ENCODE results near the gene OGN. TPM values are rescaled to one million over a fixed set of nuclear protein-coding genes. Genes with fewer than 3 reads are reported as not detected.

The OGN gene
- total and polyA plus RNA-seq, 2 of the 4 experiments (the other 2 are of a cell fraction) = under 0.01 to 0.10 TPM

GRCh38 chr9:92350740-92351133 lies 53.6 kb downstream of the OGN start:
- Histone ChIP-seq H2AK9ac (replicated peaks; ENCODE audit: low read depth, low read length, poor library complexity) (no peak overlapping the region), H3K9me1 (ENCODE audit: insufficient read depth, low read length) (no peaks in the 10 kb centered on the region), H2BK20ac (ENCODE audit: low read depth, low read length) (0 out of 2 replicates have a peak overlapping the region, but pooled peaks have one; percentile 26), H2BK120ac (ENCODE audit: low read depth, low read length) (no peak overlapping the region), H3K23ac (ENCODE audit: low read depth, low read length) (no peak overlapping the region), H4K8ac (ENCODE audit: low read depth in 2 of 2, low read length in 2 of 2) (peak overlapping the region in 1 of 2 experiments; percentile 37; a peak in 1 of 4 replicates), H3K36me3 (ENCODE audit: control insufficient read depth, insufficient read depth, low read length) (no peaks in the 10 kb centered on the region), H3K4ac (ENCODE audit: low read depth, low read length) (no peak overlapping the region), H3K56ac (ENCODE audit: extremely low read depth, insufficient read depth, low read length) (no peak overlapping the region), H4K20me1 (ENCODE audit: insufficient read depth, low read length) (no peaks in the 10 kb centered on the region), H2AK5ac (ENCODE audit: low read depth, low read length) (no peak overlapping the region), H3K4me3 (ENCODE audit: insufficient read depth, low read depth, low read length) (no peak overlapping the region), H3K4me1 (ENCODE audit: control insufficient read depth, insufficient read depth, low read length) (0 out of 2 replicates have a peak, but pooled peaks cover 2% of the 10 kb centered on the region), H4K5ac (ENCODE audit: low read depth, low read length) (peak overlapping the region; percentile 39; the same call in 1 of the 2 replicates), H3K14ac (replicated peaks; ENCODE audit: low read depth, low read length) (no peak overlapping the region), H3K4me2 (ENCODE audit: low read depth, low read length) (peak overlapping the region; percentile 7; the same call in 1 of the 2 replicates), H3K27ac (ENCODE audit: insufficient read depth, low read length) (peak overlapping the region; percentile 63; the same call in 1 of the 2 replicates), H3K9me3 (ENCODE audit: control insufficient read depth, insufficient read depth, low read length) (no peaks in the 10 kb centered on the region; the same call in 1 of the 2 replicates), H3K27me3 (ENCODE audit: control insufficient read depth, insufficient read depth, low read length) (no peaks in the 10 kb centered on the region), H3K18ac (ENCODE audit: low read depth, low read length) (peak overlapping the region; percentile 86; the same call in 1 of the 2 replicates), H2BK5ac (ENCODE audit: low read depth, low read length, poor library complexity, severe bottlenecking) (no peak overlapping the region), H3K79me1 (ENCODE audit: low read depth in 1 of 2, low read length in 2 of 2) (no peaks in the 10 kb centered on the region), H2AFZ (replicated peaks; ENCODE audit: low read length, poor library complexity) (no peak overlapping the region), H3K9ac (ENCODE audit: low read depth, low read length) (no peak overlapping the region), H4K91ac (ENCODE audit: insufficient read depth, low read depth, low read length) (no peak overlapping the region), H2BK15ac (ENCODE audit: low read depth, low read length) (no peak overlapping the region; the same call in 2 of the 3 replicates)
- in situ Hi-C loops (cut with MboI; ENCODE audit: low sequenced_read_pairs) (no loop called here), dilution Hi-C loops (cut with HindIII; ENCODE audit: low sequenced_read_pairs, unreplicated experiment) (no loop called here), intact Hi-C loops (cut with micrococcal nuclease) (no loop called here)
- DNase-seq = no peak
- no peak for TF ChIP-seq CTCF (conservative IDR thresholded peaks at IDR 0.05; ENCODE audit: low read depth, low read length)
- no peak for TF ChIP-seq MAZ (IDR thresholded peaks at IDR 0.05; ENCODE audit: borderline replicate concordance, low read depth, low read length)
- TF ChIP-seq MAFK (IDR thresholded peaks at IDR 0.05; ENCODE audit: low read depth, low read length) = no peak
- TF ChIP-seq ELK1 (IDR thresholded peaks at IDR 0.05; ENCODE audit: borderline replicate concordance, low read depth, low read length) = no peak
- no peak for ATAC-seq (ENCODE audit: low read depth)
- ChIA-PET POLR2A (ENCODE audit: unreplicated experiment) (no interaction called here), CTCF (interaction anchor here (1.1 kb wide), 1 partner anchor 88 kb away, joined by 3 read pairs; no protein-coding TSS in a partner anchor)
- BruUV-seq (replicated peaks) = no TSS peak
